ES-I3 (cell line): Measurements from ENCODE around the gene CCR9.

Experiments
- H3K36me3 ChIP-seq: 2 replicates; pipeline ENCODE4 v1.6.1; 2013; ENCODE audit warnings: mild to moderate bottlenecking, low read length, control low read depth, moderate library complexity; ENCODE audit not compliant: insufficient read depth
- H3K4me1 ChIP-seq: 2 replicates; pipeline ENCODE4 v1.6.1; 2013; ENCODE audit warnings: mild to moderate bottlenecking, control low read depth, low read length; ENCODE audit not compliant: insufficient read depth
- H3K9ac ChIP-seq: 2 replicates; pipeline ENCODE4 v1.6.1; 2013; ENCODE audit warnings: low read depth, mild to moderate bottlenecking, low read length, moderate library complexity
- H3K9me3 ChIP-seq: 2 replicates; pipeline ENCODE4 v1.6.1; 2013; ENCODE audit warnings: mild to moderate bottlenecking, low read length, moderate library complexity; ENCODE audit not compliant: control insufficient read depth, insufficient read depth

Gene CCR9

DNA sequence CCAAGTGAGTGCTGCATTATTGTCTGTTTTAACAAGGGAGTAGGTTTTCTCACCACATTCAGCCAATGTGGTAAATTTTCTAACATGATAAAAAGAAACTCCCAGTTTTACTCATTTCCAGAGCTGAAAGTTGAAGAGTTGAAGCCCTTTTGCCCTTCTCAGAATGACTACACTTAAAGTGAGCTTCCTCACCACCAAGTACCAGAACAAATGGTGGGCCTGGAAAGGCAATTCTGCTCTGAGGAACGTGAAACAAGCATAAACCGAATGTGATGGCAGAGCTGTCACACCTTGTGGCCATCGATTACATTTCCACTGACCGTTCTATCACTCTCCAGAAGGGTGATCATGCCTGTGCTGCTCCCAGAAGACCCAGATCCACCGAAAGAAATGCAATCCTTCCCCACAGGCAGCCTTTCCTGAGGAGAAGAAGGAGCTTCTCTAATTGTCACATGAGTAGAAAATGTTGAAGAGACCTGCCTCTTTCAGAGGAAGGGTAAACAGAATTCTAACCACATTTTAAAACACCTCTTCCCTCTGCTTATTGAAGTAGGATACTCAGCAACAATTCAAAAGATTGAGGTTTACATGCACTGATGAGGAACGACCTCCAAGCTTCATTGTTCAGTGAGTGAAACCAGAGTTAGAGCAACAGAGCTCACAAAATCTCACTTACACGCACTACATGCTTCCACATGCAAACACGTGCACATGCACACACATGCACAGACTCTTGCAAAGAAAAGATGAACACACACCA lies 21.4 kb upstream of the CCR9 start:
- no peaks in the 10 kb centered on the region for H3K9me3 ChIP-seq
- H3K9ac ChIP-seq = no peak overlapping the region
- no peaks in the 10 kb centered on the region for H3K4me1 ChIP-seq
- H3K36me3 ChIP-seq = no peaks in the 10 kb centered on the region

DNA sequence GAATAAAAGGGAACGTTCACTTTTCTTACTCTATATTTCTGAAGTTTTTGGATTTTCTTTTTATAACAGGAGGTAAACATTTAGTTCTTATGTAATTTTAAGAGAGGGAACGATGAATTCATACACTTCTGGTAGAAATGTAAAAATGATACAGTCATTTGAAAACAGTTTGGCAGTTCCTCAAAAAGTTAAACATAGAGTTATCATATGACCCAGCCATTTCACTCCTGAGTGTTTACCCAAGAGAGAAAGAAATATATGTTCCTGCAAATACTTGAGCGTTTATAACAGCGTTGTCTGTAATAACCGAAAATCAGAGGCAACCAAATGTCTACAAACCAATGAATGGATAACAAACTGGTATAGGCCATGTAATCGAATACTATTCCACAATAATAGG lies 20.8 kb upstream of the CCR9 start:
- no peak overlapping the region for H3K9ac ChIP-seq
- no peaks in the 10 kb centered on the region for H3K9me3 ChIP-seq
- H3K36me3 ChIP-seq = no peaks in the 10 kb centered on the region
- H3K4me1 ChIP-seq = no peaks in the 10 kb centered on the region

DNA sequence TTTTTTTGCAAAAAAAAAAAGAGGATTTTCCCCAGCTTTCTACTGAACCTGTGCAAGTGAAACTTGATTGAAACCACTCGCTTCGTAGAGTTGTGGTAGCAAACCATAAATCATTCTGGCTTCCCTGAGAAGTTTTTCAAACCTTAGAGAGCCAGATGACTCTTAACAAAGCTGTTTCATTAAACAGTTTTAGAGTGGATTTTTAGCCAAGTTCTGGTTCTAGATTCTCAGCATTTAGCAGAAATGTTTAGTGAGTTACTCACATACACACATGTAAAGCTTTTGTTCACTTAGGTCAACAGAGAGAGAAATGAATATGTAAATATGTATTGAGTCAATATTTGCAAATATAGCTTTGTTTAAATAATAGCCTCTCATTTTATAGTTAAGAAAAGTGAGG lies 18.1 kb upstream of the CCR9 start:
- Histone ChIP-seq H3K9me3 (no peaks in the 10 kb centered on the region), H3K4me1 (no peaks in the 10 kb centered on the region), H3K9ac (no peak overlapping the region), H3K36me3 (no peaks in the 10 kb centered on the region)

DNA sequence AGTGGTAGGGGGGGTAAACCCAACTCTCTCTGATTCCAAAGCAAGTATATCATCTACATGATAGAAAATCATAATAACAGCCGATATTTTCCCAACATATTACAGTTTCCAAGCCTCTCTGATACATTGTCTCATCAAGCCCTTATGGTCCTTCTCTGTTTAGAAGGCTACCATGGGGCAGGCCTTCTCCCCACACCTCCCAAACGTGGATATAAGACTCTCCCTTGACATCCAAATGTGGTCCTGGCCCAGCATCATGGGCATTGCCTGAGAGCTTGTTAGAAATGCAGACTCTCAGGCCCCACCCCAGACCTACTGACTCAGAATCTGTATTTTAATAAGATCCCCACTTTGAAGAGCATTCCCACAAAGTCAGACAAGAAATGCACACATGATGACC lies 17.7 kb upstream of the CCR9 start:
- H3K9me3 ChIP-seq = no peaks in the 10 kb centered on the region
- H3K36me3 ChIP-seq = no peaks in the 10 kb centered on the region
- no peaks in the 10 kb centered on the region for H3K4me1 ChIP-seq
- no peak overlapping the region for H3K9ac ChIP-seq

DNA sequence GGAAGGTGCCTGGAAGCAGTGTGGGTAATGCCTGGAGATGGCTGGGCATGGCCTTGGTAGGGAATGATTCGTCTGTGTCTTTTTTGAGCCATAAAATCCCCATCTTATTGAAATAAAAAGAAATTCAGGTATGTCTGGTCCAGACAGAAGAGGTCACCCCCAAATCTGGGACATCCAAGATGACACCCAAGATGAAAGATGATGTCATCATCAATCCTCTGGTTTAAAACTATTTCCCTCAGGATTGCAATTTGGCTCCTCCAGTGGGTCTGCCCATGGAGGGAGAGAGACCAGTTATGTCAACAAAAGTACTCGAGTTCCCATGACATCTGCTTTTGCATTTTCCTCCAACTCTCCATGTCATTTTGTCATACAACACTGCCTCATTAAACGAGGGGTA lies 16.7 kb upstream of the CCR9 start:
- H3K36me3 ChIP-seq = no peaks in the 10 kb centered on the region
- H3K4me1 ChIP-seq = no peaks in the 10 kb centered on the region
- no peak overlapping the region for H3K9ac ChIP-seq
- no peaks in the 10 kb centered on the region for H3K9me3 ChIP-seq

GRCh38 chr3:45870099-45870498 lies 16.2 kb upstream of the CCR9 start:
- no peak overlapping the region for H3K9ac ChIP-seq
- H3K4me1 ChIP-seq = no peaks in the 10 kb centered on the region
- no peaks in the 10 kb centered on the region for H3K9me3 ChIP-seq
- no peaks in the 10 kb centered on the region for H3K36me3 ChIP-seq

DNA sequence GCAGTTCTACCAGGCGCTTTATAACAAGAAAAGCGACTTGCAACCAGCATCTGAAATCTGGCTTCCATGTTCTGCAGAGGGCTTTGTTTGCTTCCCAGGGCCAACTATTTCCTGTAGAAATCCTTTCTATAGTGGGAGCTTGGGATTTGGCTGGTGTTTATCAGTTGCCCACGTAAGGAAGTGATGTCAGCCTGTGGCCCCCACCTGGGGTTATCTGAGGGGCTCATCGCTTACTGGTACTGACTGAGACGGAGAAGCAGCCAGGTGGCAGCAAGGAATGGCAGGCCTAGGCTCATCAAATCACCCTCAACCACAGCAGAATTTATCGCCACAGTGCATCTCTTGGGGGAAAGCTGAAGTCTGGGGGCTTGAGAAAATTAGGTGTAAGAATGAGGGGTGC lies 14.6 kb upstream of the CCR9 start:
- Histone ChIP-seq H3K36me3 (no peaks in the 10 kb centered on the region), H3K9ac (no peak overlapping the region), H3K4me1 (no peaks in the 10 kb centered on the region), H3K9me3 (no peaks in the 10 kb centered on the region)

GRCh38 chr3:45872569-45872968 lies 13.8 kb upstream of the CCR9 start:
- Histone ChIP-seq H3K4me1 (no peaks in the 10 kb centered on the region), H3K9me3 (no peaks in the 10 kb centered on the region), H3K36me3 (no peaks in the 10 kb centered on the region), H3K9ac (no peak overlapping the region)

GRCh38 chr3:45873036-45873435 lies 13.3 kb upstream of the CCR9 start:
- H3K9ac ChIP-seq = no peak overlapping the region
- no peaks in the 10 kb centered on the region for H3K4me1 ChIP-seq

GRCh38 chr3:45873638-45874037 lies 12.7 kb upstream of the CCR9 start:
- Histone ChIP-seq H3K9ac (no peak overlapping the region), H3K4me1 (no peaks in the 10 kb centered on the region), H3K9me3 (no peaks in the 10 kb centered on the region), H3K36me3 (no peaks in the 10 kb centered on the region)

More at GRCh38 chr3:45873036-45873435, 13.3 kb upstream of the CCR9 start:
- Histone ChIP-seq H3K9me3 (no peaks in the 10 kb centered on the region), H3K36me3 (no peaks in the 10 kb centered on the region)

- no peaks in the 10 kb centered on the region for H3K4me1 ChIP-seq
- H3K36me3 ChIP-seq = no peaks in the 10 kb centered on the region
- H3K9ac ChIP-seq = no peak overlapping the region
- no peaks in the 10 kb centered on the region for H3K9me3 ChIP-seq
Measured at GRCh38 chr3:45874677-45875346, 11.5 kb upstream of the CCR9 start.

DNA sequence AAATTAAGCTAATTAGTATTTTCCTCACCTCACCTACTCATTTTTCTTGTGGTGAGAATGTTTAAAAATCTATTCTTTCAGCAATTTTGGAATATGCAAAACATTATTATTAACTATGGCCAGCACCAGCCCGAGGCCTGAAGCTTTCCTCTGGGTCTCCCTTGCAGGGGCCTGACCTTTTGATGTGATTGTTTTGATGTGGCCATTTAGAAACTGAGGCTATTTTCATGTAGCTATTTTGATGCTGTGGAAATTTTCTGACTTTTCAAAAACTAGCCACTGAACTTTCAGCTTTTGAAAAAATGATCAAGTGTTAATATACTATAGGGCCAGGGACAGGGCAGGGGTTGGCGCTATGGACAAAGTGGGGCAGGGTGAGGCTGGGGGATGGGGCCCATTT lies 8.2 kb upstream of the CCR9 start:
- Histone ChIP-seq H3K36me3 (no peaks in the 10 kb centered on the region), H3K9ac (no peak overlapping the region), H3K9me3 (no peaks in the 10 kb centered on the region), H3K4me1 (no peaks in the 10 kb centered on the region)

- Histone ChIP-seq H3K36me3 (no peaks in the 10 kb centered on the region), H3K9ac (no peak overlapping the region), H3K4me1 (no peaks in the 10 kb centered on the region), H3K9me3 (no peaks in the 10 kb centered on the region)
Measured at GRCh38 chr3:45880725-45881077, 5.6 kb upstream of the CCR9 start.

DNA sequence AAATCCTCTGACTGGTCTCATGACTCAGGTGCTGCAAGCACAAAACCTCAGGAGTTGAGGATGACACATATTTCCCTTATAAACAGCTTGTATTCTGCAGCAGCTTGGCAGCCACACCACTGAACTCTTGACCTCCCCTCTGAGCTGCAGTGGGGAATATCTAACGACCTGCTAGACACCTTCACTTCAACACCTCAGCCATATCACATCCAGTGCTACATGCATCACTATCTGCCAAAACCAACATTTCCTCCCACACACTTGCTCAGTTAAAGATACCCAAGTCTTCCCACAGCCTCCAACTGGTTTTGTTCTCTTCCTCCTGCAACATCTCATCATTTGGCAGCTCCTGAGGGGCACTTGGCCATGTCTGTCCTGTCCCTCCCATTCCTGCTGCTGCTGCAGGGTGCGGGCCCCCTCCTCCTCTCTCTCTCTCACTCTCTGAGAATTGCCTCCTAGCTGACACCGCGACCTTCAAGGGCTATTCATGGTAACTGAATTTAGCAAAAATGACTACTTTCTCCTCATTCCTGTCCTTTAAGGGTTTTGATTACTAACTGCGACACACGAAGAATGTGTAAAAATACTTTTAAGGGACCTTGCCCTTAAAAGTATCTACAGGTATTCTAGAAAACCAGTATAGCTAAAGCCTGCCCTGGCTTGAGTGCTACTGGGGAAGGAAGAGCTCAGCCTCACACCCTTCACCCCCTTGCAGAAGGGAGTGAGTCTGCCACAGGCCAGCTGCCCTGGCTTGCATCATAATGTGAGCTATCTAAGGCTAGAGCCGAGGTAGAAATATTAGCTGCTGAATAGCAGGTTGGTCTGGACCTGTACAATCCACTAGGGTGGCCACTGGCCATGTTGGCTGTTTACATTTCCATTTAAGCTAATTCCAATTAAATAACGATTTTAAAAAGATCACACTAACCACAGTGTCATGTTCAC lies 5.0 kb upstream of the CCR9 start:
- Histone ChIP-seq H3K4me1 (no peaks in the 10 kb centered on the region), H3K9ac (no peak overlapping the region), H3K36me3 (no peaks in the 10 kb centered on the region), H3K9me3 (no peaks in the 10 kb centered on the region)
